Progenitor cell of endocrine pancreas (in vitro differentiated cells): ENCODE measurements around the gene KAZN. TPM values are rescaled to one million over a fixed set of nuclear protein-coding genes. Genes with fewer than 3 reads are reported as not detected.
"Not testable (repeated sequence)": the region's sequence is repeated elsewhere in the genome, so short reads cannot be mapped to it uniquely, and the experiment has no call there.

ENCODE experiments used
- DNase-seq: peaks from one replicate; pipeline ENCODE4 v3.0.0; 2021; ENCODE audit warnings: low spot score; ENCODE audit not compliant: unreplicated experiment
- H3K27ac Mint-ChIP-seq: 2 replicates; pipeline ENCODE4 v1.8.0; 2021; ENCODE audit warnings: mild to moderate bottlenecking, moderate library complexity, mixed read lengths
- H3K27me3 Mint-ChIP-seq: 2 replicates; pipeline ENCODE4 v1.8.0; 2021; ENCODE audit warnings: mixed read lengths
- H3K36me3 Mint-ChIP-seq: 2 replicates; pipeline ENCODE4 v1.8.0; 2022; ENCODE audit warnings: mixed read lengths; ENCODE audit not compliant: insufficient read depth
- H3K4me1 Mint-ChIP-seq: 2 replicates; pipeline ENCODE4 v1.8.0; 2021; ENCODE audit warnings: low read depth, mixed read lengths
- H3K4me3 Mint-ChIP-seq: 2 replicates; pipeline ENCODE4 v1.8.0; 2021; ENCODE audit warnings: low read depth, mild to moderate bottlenecking, moderate library complexity, mixed read lengths
- H3K9me3 Mint-ChIP-seq: 2 replicates; pipeline ENCODE4 v1.8.0; 2021; ENCODE audit warnings: low read depth, mixed read lengths
- CTCF ChIP-seq: fragments of 200-600 bp; sonication (generic); IDR thresholded peaks from one replicate; pipeline ENCODE4 v1.5.0; 2021; ENCODE audit warnings: antibody characterized with exemption, mild to moderate bottlenecking; ENCODE audit not compliant: unreplicated experiment
- total RNA-seq: library from RNA; stranded (reverse); gene quantifications from 2 replicates; pipeline ENCODE4 v1.2.1, GENCODE V29; 2021

Gene KAZN
- total RNA-seq, 1 donor from 2014 or later, result 12.9 TPM

GRCh38 chr1:15036101-15036500 lies 437.6 kb downstream of the KAZN start:
- no peak for DNase-seq
- no peak for TF ChIP-seq CTCF
- Mint-ChIP-seq H3K4me1 (peaks cover 2% of the 10 kb centered on the region), H3K4me3 (no peak overlapping the region), H3K27me3 (no peaks in the 10 kb centered on the region), H3K27ac (no peak overlapping the region), H3K9me3 (no peaks in the 10 kb centered on the region), H3K36me3 (peaks cover 1% of the 10 kb centered on the region)

GRCh38 chr1:15038232-15039016 lies 439.9 kb downstream of the KAZN start:
- Mint-ChIP-seq H3K4me3 (no peak overlapping the region), H3K9me3 (no peaks in the 10 kb centered on the region), H3K4me1 (no peaks in the 10 kb centered on the region), H3K36me3 (peaks cover 1% of the 10 kb centered on the region), H3K27me3 (no peaks in the 10 kb centered on the region), H3K27ac (no peak overlapping the region)
- TF ChIP-seq CTCF, result peak; percentile 51
- DNase-seq, result no peak

- Mint-ChIP-seq H3K36me3 (peaks cover 1% of the 10 kb centered on the region), H3K27me3 (no peaks in the 10 kb centered on the region), H3K9me3 (no peaks in the 10 kb centered on the region), H3K4me3 (no peak overlapping the region), H3K27ac (no peak overlapping the region), H3K4me1 (no peaks in the 10 kb centered on the region)
- TF ChIP-seq CTCF, result no peak
- no peak for DNase-seq
Measured at GRCh38 chr1:15039017-15039648, 440.6 kb downstream of the KAZN start.

- no peak for DNase-seq
Measured at GRCh38 chr1:15039901-15040300, 441.4 kb downstream of the KAZN start.

GRCh38 chr1:15040685-15041084 lies 442.2 kb downstream of the KAZN start:
- H3K36me3 Mint-ChIP-seq, H3K4me1 Mint-ChIP-seq, H3K4me3 Mint-ChIP-seq, H3K9me3 Mint-ChIP-seq, H3K27me3 Mint-ChIP-seq, DNase-seq, H3K27ac Mint-ChIP-seq: not testable (repeated sequence)

More at GRCh38 chr1:15039901-15040300, 441.4 kb downstream of the KAZN start:
- H3K36me3 Mint-ChIP-seq, result peaks cover 1% of the 10 kb centered on the region
- no peak overlapping the region for H3K27ac Mint-ChIP-seq
- no peaks in the 10 kb centered on the region for H3K4me1 Mint-ChIP-seq
- H3K9me3 Mint-ChIP-seq, result no peaks in the 10 kb centered on the region
- H3K4me3 Mint-ChIP-seq, result no peak overlapping the region
- TF ChIP-seq CTCF, result no peak
- H3K27me3 Mint-ChIP-seq, result no peaks in the 10 kb centered on the region
